HepG2 (cell line): ENCODE data around the gene ARHGAP30. TPM values are rescaled to one million over a fixed set of nuclear protein-coding genes. Genes with fewer than 3 reads are reported as not detected.

ENCODE experiments used
- MYC ChIP-seq: sonication (generic); formaldehyde crosslinking; IDR thresholded peaks from 2 replicates; pipeline ENCODE4 v1.9.0; 2021; ENCODE audit warnings: missing genetic modification reagents, borderline replicate concordance
- PRMT3 ChIP-seq: sonication (generic); formaldehyde crosslinking; IDR thresholded peaks from 2 replicates; pipeline ENCODE4 v1.8.1; 2022; ENCODE audit warnings: low read depth, mild to moderate bottlenecking, moderate library complexity, missing genetic modification reagents, borderline replicate concordance
- SAP130 ChIP-seq: IDR thresholded peaks from 2 replicates; pipeline ENCODE4 v1.6.1; 2016; ENCODE audit warnings: low read depth
- SOX5 ChIP-seq: IDR thresholded peaks from 2 replicates; pipeline ENCODE4 v1.6.1; 2016; ENCODE audit warnings: borderline replicate concordance
- SP5 ChIP-seq: IDR thresholded peaks from 2 replicates; pipeline ENCODE4 v1.6.1; 2016; ENCODE audit warnings: low read depth, borderline replicate concordance
- YEATS2 ChIP-seq: sonication (generic); formaldehyde crosslinking; IDR thresholded peaks from 2 replicates; pipeline ENCODE4 v1.4.0; 2020; ENCODE audit warnings: missing genetic modification reagents, borderline replicate concordance
- ZBTB33 ChIP-seq: sonication (generic); formaldehyde crosslinking; IDR thresholded peaks from 2 replicates; pipeline ENCODE4 v1.4.0; 2020; ENCODE audit warnings: missing genetic modification reagents
- ZHX1 ChIP-seq: sonication (generic); formaldehyde crosslinking; IDR thresholded peaks from 2 replicates; pipeline ENCODE4 v1.8.1; 2022; ENCODE audit warnings: low read depth, mild to moderate bottlenecking, missing genetic modification reagents
- ZKSCAN8 ChIP-seq: IDR thresholded peaks from 2 replicates; pipeline ENCODE4 v1.6.1; 2016; ENCODE audit warnings: borderline replicate concordance, missing genetic modification reagents, missing compliant biosample characterization
- ZMYM4 ChIP-seq: sonication (generic); formaldehyde crosslinking; IDR thresholded peaks from 2 replicates; pipeline ENCODE4 v1.8.1; 2023; ENCODE audit warnings: mild to moderate bottlenecking, missing genetic modification reagents
- ZNF180 ChIP-seq: sonication (generic); formaldehyde crosslinking; IDR thresholded peaks from 2 replicates; pipeline ENCODE4 v1.4.0; 2020; ENCODE audit warnings: low read depth, missing genetic modification reagents, borderline replicate concordance
- ZNF33B ChIP-seq: sonication (generic); formaldehyde crosslinking; IDR thresholded peaks from 2 replicates; pipeline ENCODE4 v1.5.1; 2020; ENCODE audit warnings: mild to moderate bottlenecking, missing genetic modification reagents
- ZNF343 ChIP-seq: sonication (generic); formaldehyde crosslinking; IDR thresholded peaks from 2 replicates; pipeline ENCODE4 v1.4.0; 2020; ENCODE audit warnings: mild to moderate bottlenecking, missing genetic modification reagents
- ZNF510 ChIP-seq: sonication (generic); formaldehyde crosslinking; IDR thresholded peaks from 2 replicates; pipeline ENCODE4 v1.4.0; 2020; ENCODE audit warnings: low read depth, mild to moderate bottlenecking, missing genetic modification reagents
- ZNF563 ChIP-seq: sonication (generic); formaldehyde crosslinking; IDR thresholded peaks from 2 replicates; pipeline ENCODE4 v1.8.0; 2022; ENCODE audit warnings: mild to moderate bottlenecking, moderate library complexity, missing genetic modification reagents
- ZNF709 ChIP-seq: sonication (generic); formaldehyde crosslinking; IDR thresholded peaks from 2 replicates; pipeline ENCODE4 v1.5.0; 2020; ENCODE audit warnings: mild to moderate bottlenecking, missing genetic modification reagents
- polyA plus RNA-seq, 8 experiments: library from polyadenylated mRNA; depleted of rRNA in 3 of 8; stranded (reverse) in 7 of 8; unstranded in 1 of 8; fragments of >200 nt; fragmentation: Illumina TruSeq in 4 of 8; extraction: Trizol in 4 of 8; gene quantifications; 2 replicates each; pipeline versions ENCODE4 v1.2.1 to v1.2.3, GENCODE V29; 2011 to 2016; ENCODE audit warnings: low read depth in 4 of 8, missing spikeins in 1 of 8, mixed read lengths in 1 of 8; ENCODE audit not compliant: insufficient read depth in 1 of 8
- total RNA-seq, 5 experiments: library from RNA; depleted of rRNA; stranded (reverse); fragments of >200 nt; fragmentation: Illumina TruSeq; extraction: Trizol; gene quantifications; 2 replicates each; pipeline ENCODE4 v1.2.3, GENCODE V29; 2016; ENCODE audit warnings: low read depth in 1 of 5
- TF ChIP-seq, protein P1 (sequence below): sonication (generic); formaldehyde crosslinking; IDR thresholded peaks from 2 replicates; pipeline ENCODE4 v1.4.0; 2020; ENCODE audit warnings: missing genetic modification reagents
- TF ChIP-seq, protein P2 (sequence below): sonication (generic); formaldehyde crosslinking; IDR thresholded peaks from 2 replicates; pipeline ENCODE4 v1.8.0; 2022; ENCODE audit warnings: mild to moderate bottlenecking, missing genetic modification reagents

The ARHGAP30 gene
- total and polyA plus RNA-seq, 2 of the 13 experiments (the other 11 are each of a cell fraction or from before 2014, with no cell fraction given), result 0.13 to 0.20 TPM

DNA sequence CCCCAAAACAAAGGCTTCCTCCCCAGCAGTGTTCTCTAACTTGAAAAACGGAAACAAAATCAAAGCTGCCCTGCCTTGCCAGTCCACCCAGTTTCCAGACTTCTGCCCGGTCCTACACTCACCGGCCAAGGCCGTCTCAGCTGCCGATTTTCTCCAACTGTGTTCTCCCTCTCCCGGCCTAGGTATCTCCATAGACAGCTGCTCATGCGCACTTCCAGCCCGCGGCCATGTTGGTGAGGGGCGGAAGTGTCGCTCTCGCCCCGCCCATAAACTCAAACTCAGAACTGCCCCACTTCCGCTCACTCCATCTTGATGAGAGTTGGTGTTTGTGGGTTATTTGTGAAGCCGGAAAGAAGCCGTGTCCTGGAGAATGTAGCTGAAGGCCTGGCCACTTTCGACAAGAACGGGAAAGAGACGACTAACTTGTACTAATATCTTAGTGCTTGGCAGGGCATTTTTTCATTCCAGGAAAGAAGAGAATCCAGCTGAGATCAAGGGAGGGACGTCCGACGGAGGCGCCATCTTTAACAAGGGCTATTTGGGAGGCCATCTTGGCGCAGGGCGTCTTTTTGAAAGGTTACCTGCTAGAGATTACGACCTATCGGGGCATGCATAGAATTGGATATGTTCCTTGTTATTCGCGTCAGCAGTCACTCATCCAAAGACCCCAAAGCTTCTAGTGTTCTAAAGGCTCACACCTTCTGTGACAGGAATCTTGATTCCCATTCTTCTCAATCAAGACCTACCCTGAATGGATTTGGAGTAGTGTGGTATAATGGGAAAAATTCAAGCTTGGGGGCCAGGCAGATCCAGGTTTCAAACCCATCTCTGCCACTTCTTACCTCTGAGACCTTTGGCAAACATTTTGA lies 23.7 kb downstream of the ARHGAP30 start, which contains the start of gene USF1 (continued):
- TF ChIP-seq ZHX1 (CRISPR knock-in tag) (peak; percentile 93; the same call in 1 of the 2 replicates), ZKSCAN8 (CRISPR knock-in tag) (0 out of 2 replicates have a peak, but pooled peaks have one; percentile 23), ZNF180 (no peak), ZNF563 (0 out of 2 replicates have a peak, but pooled peaks have one; percentile 7), MYC (CRISPR knock-in tag) (peak; percentile 35; the same call in 1 of the 2 replicates), ZNF343 (CRISPR knock-in tag) (0 out of 2 replicates have a peak, but pooled peaks have one; percentile 49), ZNF510 (CRISPR knock-in tag) (peak; percentile 75; the same call in 1 of the 2 replicates), SAP130 (peak; percentile 75), YEATS2 (CRISPR knock-in tag) (peak; percentile 56; the same call in 1 of the 2 replicates), ZNF709 (no peak), ZMYM4 (CRISPR knock-in tag) (peak; percentile 81), PRMT3 (CRISPR knock-in tag) (no peak), ZBTB33 (peak; percentile 10; the same call in 1 of the 2 replicates), SOX5 (CRISPR knock-in tag) (peak; percentile 32; the same call in 1 of the 2 replicates), SP5 (CRISPR knock-in tag) (peak; percentile 55; the same call in 1 of the 2 replicates), ZNF33B (CRISPR knock-in tag) (0 out of 2 replicates have a peak, but pooled peaks have one; percentile 24)
- TF ChIP-seq, protein P1, sequence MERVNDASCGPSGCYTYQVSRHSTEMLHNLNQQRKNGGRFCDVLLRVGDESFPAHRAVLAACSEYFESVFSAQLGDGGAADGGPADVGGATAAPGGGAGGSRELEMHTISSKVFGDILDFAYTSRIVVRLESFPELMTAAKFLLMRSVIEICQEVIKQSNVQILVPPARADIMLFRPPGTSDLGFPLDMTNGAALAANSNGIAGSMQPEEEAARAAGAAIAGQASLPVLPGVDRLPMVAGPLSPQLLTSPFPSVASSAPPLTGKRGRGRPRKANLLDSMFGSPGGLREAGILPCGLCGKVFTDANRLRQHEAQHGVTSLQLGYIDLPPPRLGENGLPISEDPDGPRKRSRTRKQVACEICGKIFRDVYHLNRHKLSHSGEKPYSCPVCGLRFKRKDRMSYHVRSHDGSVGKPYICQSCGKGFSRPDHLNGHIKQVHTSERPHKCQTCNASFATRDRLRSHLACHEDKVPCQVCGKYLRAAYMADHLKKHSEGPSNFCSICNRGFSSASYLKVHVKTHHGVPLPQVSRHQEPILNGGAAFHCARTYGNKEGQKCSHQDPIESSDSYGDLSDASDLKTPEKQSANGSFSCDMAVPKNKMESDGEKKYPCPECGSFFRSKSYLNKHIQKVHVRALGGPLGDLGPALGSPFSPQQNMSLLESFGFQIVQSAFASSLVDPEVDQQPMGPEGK (CRISPR knock-in tag), result no peak
- TF ChIP-seq, protein P2, sequence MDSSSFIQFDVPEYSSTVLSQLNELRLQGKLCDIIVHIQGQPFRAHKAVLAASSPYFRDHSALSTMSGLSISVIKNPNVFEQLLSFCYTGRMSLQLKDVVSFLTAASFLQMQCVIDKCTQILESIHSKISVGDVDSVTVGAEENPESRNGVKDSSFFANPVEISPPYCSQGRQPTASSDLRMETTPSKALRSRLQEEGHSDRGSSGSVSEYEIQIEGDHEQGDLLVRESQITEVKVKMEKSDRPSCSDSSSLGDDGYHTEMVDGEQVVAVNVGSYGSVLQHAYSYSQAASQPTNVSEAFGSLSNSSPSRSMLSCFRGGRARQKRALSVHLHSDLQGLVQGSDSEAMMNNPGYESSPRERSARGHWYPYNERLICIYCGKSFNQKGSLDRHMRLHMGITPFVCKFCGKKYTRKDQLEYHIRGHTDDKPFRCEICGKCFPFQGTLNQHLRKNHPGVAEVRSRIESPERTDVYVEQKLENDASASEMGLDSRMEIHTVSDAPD, result 0 out of 2 replicates have a peak, but pooled peaks have one; percentile 9
